PC-9 (cell line): ENCODE data around the gene SNRPA1.

Experiments
- CTCF ChIP-seq: fragments of 200-600 bp; sonication (generic); conservative IDR thresholded peaks from 2 replicates; pipeline ENCODE4 v1.6.1; 2017; ENCODE audit warnings: mixed run types, antibody characterized with exemption, mild to moderate bottlenecking, moderate library complexity
- EZH2 ChIP-seq: fragments of 200-600 bp; sonication (generic); IDR thresholded peaks from 2 replicates; pipeline ENCODE4 v1.8.0; 2017; ENCODE audit warnings: antibody characterized with exemption, low read depth

GRCh38 chr15:101255051-101255395 is 40.0 kb downstream of the SNRPA1 start:
- TF ChIP-seq EZH2 (no peak), CTCF (no peak)
